Aortic smooth muscle cell (primary cell): ENCODE results near the gene ZGLP1. TPM values are rescaled to one million over a fixed set of nuclear protein-coding genes. Genes with fewer than 3 reads are reported as not detected.

Experiments used
- total RNA-seq: library from RNA; depleted of rRNA; stranded (reverse); fragments of >200 nt; gene quantifications from 2 replicates; pipeline ENCODE4 v1.2.3, GENCODE V29; 2014

Gene ZGLP1
- 0.12 and 0.13 TPM in 2 replicates for total RNA-seq

GRCh38 chr19:10309423-10309822 lies at the start of gene ZGLP1:
Gene ZGLP1, minus strand, starts transcription at chr19:10309815.

GRCh38 chr19:10339380-10339960 lies 29.9 kb upstream of the ZGLP1 start, which contains the start of gene ICAM3:
Gene ICAM3, minus strand, starts transcription at chr19:10339624. Its CDS starts 10 bp downstream, at chr19:10339614.

GRCh38 chr19:10332965-10333757 lies 23.5 kb upstream of the ZGLP1 start, which contains the start of gene RAVER1:
Gene RAVER1, minus strand, starts transcription at chr19:10333529. Its CDS starts 22 bp downstream, at chr19:10333507.

GRCh38 chr19:10315335-10316214 lies 6.0 kb upstream of the ZGLP1 start, which contains the start of gene FDX2:
Gene FDX2, minus strand, starts transcription at chr19:10316015. Its CDS starts 19 bp downstream, at chr19:10315996.

GRCh38 chr19:10289836-10290356 lies 19.7 kb downstream of the ZGLP1 start, which contains the start of gene ICAM5:
Gene ICAM5, plus strand, starts transcription at chr19:10289952. Its CDS starts 92 bp downstream, at chr19:10290044.

GRCh38 chr19:10286803-10287737 lies 22.5 kb downstream of the ZGLP1 start, which contains the start of gene ICAM4:
Gene ICAM4, plus strand, starts transcription at chr19:10286955. Its CDS starts 58 bp downstream, at chr19:10287013.

GRCh38 chr19:10270616-10271394 lies 38.8 kb downstream of the ZGLP1 start, which contains the start of gene ICAM1:
Gene ICAM1, plus strand, starts transcription at chr19:10271120. Its CDS starts 40 bp downstream, at chr19:10271160.

Other genes with a start within 250 kb of the ZGLP1 start
- gene SHFL, start 223.5 kb downstream of the ZGLP1 start, total RNA-seq = 18.4 and 22.4 TPM in 2 replicates
- gene ANGPTL6, start 207.1 kb downstream of the ZGLP1 start, total RNA-seq = 0.13 and 0.25 TPM in 2 replicates
- gene PPAN, start 203.5 kb downstream of the ZGLP1 start, total RNA-seq = 17.3 and 26.7 TPM in 2 replicates
- gene P2RY11, start 198.1 kb downstream of the ZGLP1 start, total RNA-seq = 1.2 and 1.3 TPM in 2 replicates
- gene EIF3G, start 189.9 kb downstream of the ZGLP1 start, total RNA-seq = 294 and 341 TPM in 2 replicates
- 39.1 and 39.9 TPM in 2 replicates for gene DNMT1, start 114.9 kb downstream of the ZGLP1 start, total RNA-seq
- gene S1PR2, start 78.5 kb downstream of the ZGLP1 start, total RNA-seq = 9.1 and 9.4 TPM in 2 replicates
- 13.9 and 15.7 TPM in 2 replicates for gene MRPL4, start 57.6 kb downstream of the ZGLP1 start, total RNA-seq
- gene ICAM1, start 38.7 kb downstream of the ZGLP1 start, total RNA-seq = 1.3 and 4.9 TPM in 2 replicates
- 0.13 and 0.62 TPM in 2 replicates for gene ICAM4, start 22.9 kb downstream of the ZGLP1 start, total RNA-seq
- gene ICAM5, start 19.9 kb downstream of the ZGLP1 start, total RNA-seq = 0.26 and 0.56 TPM in 2 replicates
- gene FDX2, start 6.2 kb upstream of the ZGLP1 start, total RNA-seq = 19.3 and 19.7 TPM in 2 replicates
- 5.5 and 5.7 TPM in 2 replicates for gene RAVER1, start 23.7 kb upstream of the ZGLP1 start, total RNA-seq
- 15.2 and 21.5 TPM in 2 replicates for gene ICAM3, start 29.8 kb upstream of the ZGLP1 start, total RNA-seq
- gene TYK2, start 70.8 kb upstream of the ZGLP1 start, total RNA-seq = 49.8 and 62.4 TPM in 2 replicates
- 183 and 233 TPM in 2 replicates for gene CDC37, start 93.7 kb upstream of the ZGLP1 start, total RNA-seq
- gene PDE4A, start 110.7 kb upstream of the ZGLP1 start, total RNA-seq = 2.4 and 3.5 TPM in 2 replicates
- 71.6 and 97.9 TPM in 2 replicates for gene KEAP1, start 193.5 kb upstream of the ZGLP1 start, total RNA-seq
- 4.1 and 6.2 TPM in 2 replicates for gene S1PR5, start 207.6 kb upstream of the ZGLP1 start, total RNA-seq
- 11.4 and 12.4 TPM in 2 replicates for gene ATG4D, start 234.1 kb upstream of the ZGLP1 start, total RNA-seq